Adrenal gland (tissue), 5 donors: ENCODE data around the gene INPP5A.

Experiments used
- POLR2A ChIP-seq, 2 donors: fragments of 450-650 bp; IDR thresholded peaks; one replicate each; pipeline ENCODE4 v1.6.1; 2017; ENCODE audit warnings: antibody characterized with exemption in 2 of 2, mild to moderate bottlenecking in 2 of 2, moderate library complexity in 1 of 2
- TF ChIP-seq, protein P1 (sequence below), 6 experiments: fragments of 450-650 bp in 4 of 6; fragments of 200-600 bp in 2 of 6; sonication (generic) in 1 of 6; IDR thresholded peaks; 1 replicate in 5 of 6; 2 replicates in 1 of 6; pipeline versions ENCODE4 v1.5.1 to v1.8.0; 2016 to 2021; ENCODE audit warnings: antibody characterized with exemption in 6 of 6, mild to moderate bottlenecking in 2 of 6, moderate library complexity in 1 of 6
- donor health status: DM: no; HTN: no; CAD: no.

DNA sequence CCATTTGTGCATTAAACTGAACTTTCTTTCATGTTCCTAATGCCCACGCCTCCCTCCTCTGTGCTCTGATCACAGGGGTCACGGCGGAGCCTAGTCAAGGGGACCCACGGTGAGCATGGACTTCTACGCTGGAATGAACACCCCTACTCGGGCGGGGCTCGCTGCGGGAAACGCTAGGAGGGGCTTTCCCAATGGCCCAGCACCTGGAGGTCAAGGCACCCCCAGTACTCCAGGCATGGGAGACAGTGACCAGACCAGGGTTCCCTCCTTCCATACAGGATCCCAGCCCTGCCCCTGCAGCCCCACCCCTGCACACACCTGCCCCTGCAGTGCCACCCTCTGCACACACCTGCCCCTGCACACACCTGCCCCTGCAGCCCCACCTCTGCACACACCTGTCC is 275.4 kb downstream of the INPP5A start:
- TF ChIP-seq, protein P1, sequence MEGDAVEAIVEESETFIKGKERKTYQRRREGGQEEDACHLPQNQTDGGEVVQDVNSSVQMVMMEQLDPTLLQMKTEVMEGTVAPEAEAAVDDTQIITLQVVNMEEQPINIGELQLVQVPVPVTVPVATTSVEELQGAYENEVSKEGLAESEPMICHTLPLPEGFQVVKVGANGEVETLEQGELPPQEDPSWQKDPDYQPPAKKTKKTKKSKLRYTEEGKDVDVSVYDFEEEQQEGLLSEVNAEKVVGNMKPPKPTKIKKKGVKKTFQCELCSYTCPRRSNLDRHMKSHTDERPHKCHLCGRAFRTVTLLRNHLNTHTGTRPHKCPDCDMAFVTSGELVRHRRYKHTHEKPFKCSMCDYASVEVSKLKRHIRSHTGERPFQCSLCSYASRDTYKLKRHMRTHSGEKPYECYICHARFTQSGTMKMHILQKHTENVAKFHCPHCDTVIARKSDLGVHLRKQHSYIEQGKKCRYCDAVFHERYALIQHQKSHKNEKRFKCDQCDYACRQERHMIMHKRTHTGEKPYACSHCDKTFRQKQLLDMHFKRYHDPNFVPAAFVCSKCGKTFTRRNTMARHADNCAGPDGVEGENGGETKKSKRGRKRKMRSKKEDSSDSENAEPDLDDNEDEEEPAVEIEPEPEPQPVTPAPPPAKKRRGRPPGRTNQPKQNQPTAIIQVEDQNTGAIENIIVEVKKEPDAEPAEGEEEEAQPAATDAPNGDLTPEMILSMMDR (IDR thresholded peaks at IDR 0.05) = no peak
- no peak for TF ChIP-seq POLR2A (IDR thresholded peaks at IDR 0.05)
